Ovary (tissue), 9 donors: ENCODE measurements around the gene CYP46A1. TPM values are rescaled to one million over a fixed set of nuclear protein-coding genes. Genes with fewer than 3 reads are reported as not detected.
A peak's percentile ranks its signal among the peaks of the same experiment; 100 is the strongest.

ENCODE experiments used
- DNase-seq, 5 donors: peaks; one replicate each; pipeline ENCODE4 v3.0.0-alpha.2; 2019 to 2020
- H3K27ac ChIP-seq, 2 donors: fragments of 200-600 bp; one replicate each; pipeline versions ENCODE4 v1.5.1 to v1.8.0; 2019 to 2022
- H3K27me3 ChIP-seq: fragments of 200-600 bp; one replicate; pipeline ENCODE4 v1.8.0; 2022
- H3K36me3 ChIP-seq: fragments of 200-600 bp; sonication (generic); one replicate; pipeline ENCODE4 v1.5.1; 2019
- H3K4me1 ChIP-seq: one replicate; pipeline ENCODE4 v1.8.1; 2013; ENCODE audit warnings: mild to moderate bottlenecking, moderate library complexity; ENCODE audit not compliant: insufficient read depth
- H3K4me3 ChIP-seq: fragments of 200-600 bp; sonication (generic); one replicate; pipeline ENCODE4 v1.5.1; 2017
- H3K9me3 ChIP-seq, 2 donors: fragments of 200-600 bp in 1 of 2; sonication (generic) in 1 of 2; one replicate each; pipeline versions ENCODE4 v1.5.1 to v1.8.1; 2013 to 2019; ENCODE audit warnings: mild to moderate bottlenecking in 1 of 2, moderate library complexity in 1 of 2
- EP300 ChIP-seq: sonication (generic); formaldehyde crosslinking; IDR thresholded peaks from one replicate; pipeline ENCODE4 v1.6.1; 2017; ENCODE audit warnings: antibody characterized with exemption
- POLR2A ChIP-seq: fragments of 450-650 bp; IDR thresholded peaks from one replicate; pipeline ENCODE4 v1.6.1; 2017; ENCODE audit warnings: antibody characterized with exemption, mild to moderate bottlenecking, moderate library complexity
- WGBS, 3 donors: extraction: QIAGEN DNeasy Blood & Tissue Kit in 1 of 3; methylation state at CpG; one replicate each; pipeline versions ENCODE4 v1.1.5 to v1.1.7; 2013 to 2017; 5-methylcytosine and 5-hydroxymethylcytosine counted together
- intact Hi-C, 4 donors: fragments of 100-400 bp; cut with DNase I; formaldehyde crosslinking; loops; one replicate each; pipeline versions ENCODE4 v1.11.0 to v1.15.1; 2022 to 2023
- polyA plus RNA-seq, 2 donors: library from polyadenylated mRNA; stranded (reverse); fragments of 200-250 nt in 1 of 2; fragments of 350-450 nt in 1 of 2; fragmentation: Illumina TruSeq in 1 of 2; extraction: RNeasy Lipid Tissue Mini Kit (QIAGEN cat#74804) in 1 of 2; gene quantifications; one replicate each; pipeline ENCODE4 v1.2.3, GENCODE V29; 2013 to 2014
- total RNA-seq, 7 donors: library from RNA; depleted of rRNA in 2 of 7; stranded (reverse); fragments of >200 nt in 2 of 7; fragmentation: NEBNext Ultra II Directional in 3 of 7; extraction: Animal tissue kit (Norgen Biotek cat#: 25700) in 3 of 7; gene quantifications; one replicate each; pipeline versions ENCODE4 v1.1.0 to v1.2.4, GENCODE V29; 2016 to 2023
- TF ChIP-seq, protein P1 (sequence below), 3 donors: fragments of 450-650 bp in 2 of 3; fragments of 200-600 bp in 1 of 3; IDR thresholded peaks; one replicate each; pipeline versions ENCODE4 v1.5.1 to v1.8.0; 2016 to 2022; ENCODE audit warnings: antibody characterized with exemption in 3 of 3, mild to moderate bottlenecking in 1 of 3
- donor health status: DM: no; HTN: no; CAD: no; lungs with moderate emphysema.
- donor health status: DM: no; HTN: no; CAD: no.
- donor health status: Bipolar disorder and iron deficiency.
- donor health status: DM: yes; HTN: yes; CAD: no.
- donor health status: DM: no; HTN: no; CAD: no.
- donor health status: DM: yes; HTN: yes; CAD: no.

Gene CYP46A1
- total and polyA plus RNA-seq, 9 donors, result 0.48 to 4.9 (median 1.7) TPM

DNA sequence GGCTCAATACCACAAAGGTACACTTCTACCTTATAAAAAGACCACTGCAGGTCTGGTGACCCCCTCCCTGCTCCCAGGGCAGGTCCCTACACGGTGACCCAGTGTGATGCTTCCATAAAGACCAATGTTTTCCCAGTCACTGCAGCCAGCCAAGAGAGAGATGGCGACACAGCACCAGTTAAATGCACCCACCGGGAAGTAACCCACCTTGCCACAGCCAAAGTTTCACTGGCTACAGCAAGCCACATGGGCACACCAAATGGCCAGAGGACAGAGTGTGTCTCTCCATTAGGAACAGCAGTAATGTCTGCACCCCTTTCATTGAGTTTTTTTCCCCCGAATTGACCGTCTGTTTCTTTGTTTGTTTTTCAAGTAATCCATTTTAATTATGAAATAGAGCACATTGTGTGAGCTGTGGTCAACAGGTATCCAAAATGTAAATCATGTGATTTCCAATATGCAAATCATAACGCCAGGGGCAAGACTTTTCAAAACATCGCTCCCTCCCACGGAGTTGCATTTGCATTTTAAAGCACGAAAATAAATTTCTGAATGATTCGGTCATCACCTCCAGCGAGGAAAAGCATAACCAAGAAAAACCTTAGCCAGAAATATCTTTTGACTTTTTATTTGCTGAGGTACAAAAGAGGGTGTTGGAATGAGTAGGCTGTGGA is 60.2 kb downstream of the CYP46A1 start:
- Histone ChIP-seq H3K27me3 (no peaks in the 10 kb centered on the region), H3K9me3 (no peaks in the 10 kb centered on the region), H3K36me3 (no peaks in the 10 kb centered on the region), H3K27ac (no peak overlapping the region), H3K4me3 (no peak overlapping the region), H3K4me1 (peaks cover 13% of the 10 kb centered on the region)
- intact Hi-C loops, result no loop called here
- 24 to 34% (median 32%) methylated on average over 11 of the region's 11 CpGs for WGBS, 3 donors
- no peak for DNase-seq
- TF ChIP-seq, protein P1, sequence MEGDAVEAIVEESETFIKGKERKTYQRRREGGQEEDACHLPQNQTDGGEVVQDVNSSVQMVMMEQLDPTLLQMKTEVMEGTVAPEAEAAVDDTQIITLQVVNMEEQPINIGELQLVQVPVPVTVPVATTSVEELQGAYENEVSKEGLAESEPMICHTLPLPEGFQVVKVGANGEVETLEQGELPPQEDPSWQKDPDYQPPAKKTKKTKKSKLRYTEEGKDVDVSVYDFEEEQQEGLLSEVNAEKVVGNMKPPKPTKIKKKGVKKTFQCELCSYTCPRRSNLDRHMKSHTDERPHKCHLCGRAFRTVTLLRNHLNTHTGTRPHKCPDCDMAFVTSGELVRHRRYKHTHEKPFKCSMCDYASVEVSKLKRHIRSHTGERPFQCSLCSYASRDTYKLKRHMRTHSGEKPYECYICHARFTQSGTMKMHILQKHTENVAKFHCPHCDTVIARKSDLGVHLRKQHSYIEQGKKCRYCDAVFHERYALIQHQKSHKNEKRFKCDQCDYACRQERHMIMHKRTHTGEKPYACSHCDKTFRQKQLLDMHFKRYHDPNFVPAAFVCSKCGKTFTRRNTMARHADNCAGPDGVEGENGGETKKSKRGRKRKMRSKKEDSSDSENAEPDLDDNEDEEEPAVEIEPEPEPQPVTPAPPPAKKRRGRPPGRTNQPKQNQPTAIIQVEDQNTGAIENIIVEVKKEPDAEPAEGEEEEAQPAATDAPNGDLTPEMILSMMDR (IDR thresholded peaks at IDR 0.05), result no peak
- TF ChIP-seq EP300 (no peak), POLR2A (no peak)

DNA sequence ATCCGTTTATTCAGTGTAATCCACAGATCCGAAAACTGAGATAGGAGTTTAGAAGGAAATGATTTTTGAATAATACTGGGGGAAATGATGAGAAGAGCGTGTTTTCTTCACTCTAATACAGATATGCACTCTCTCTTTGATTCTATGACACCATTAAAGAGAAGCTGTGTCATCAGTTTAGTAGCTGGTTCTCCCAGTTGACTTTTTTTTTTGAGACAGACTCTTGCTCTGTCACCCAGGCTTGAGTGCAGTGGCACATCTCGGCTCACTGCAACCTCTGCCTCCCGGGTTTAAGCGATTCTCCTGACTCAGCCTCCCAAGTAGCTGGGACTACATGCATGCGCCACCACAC is 60.8 kb downstream of the CYP46A1 start:
- H3K9me3 ChIP-seq, result no peaks in the 10 kb centered on the region
- intact Hi-C loops, result no loop called here
- H3K27ac ChIP-seq, result no peak overlapping the region
- H3K27me3 ChIP-seq, result no peaks in the 10 kb centered on the region
- no peak for DNase-seq
- peaks cover 13% of the 10 kb centered on the region for H3K4me1 ChIP-seq
- H3K4me3 ChIP-seq, result no peak overlapping the region
- WGBS, 3 donors, result 63 to 72% (median 71%) methylated on average over 7 of the region's 7 CpGs
- TF ChIP-seq, protein P1 (IDR thresholded peaks at IDR 0.05), result no peak
- no peak for TF ChIP-seq POLR2A
- TF ChIP-seq EP300, result no peak
- H3K36me3 ChIP-seq, result no peaks in the 10 kb centered on the region

DNA sequence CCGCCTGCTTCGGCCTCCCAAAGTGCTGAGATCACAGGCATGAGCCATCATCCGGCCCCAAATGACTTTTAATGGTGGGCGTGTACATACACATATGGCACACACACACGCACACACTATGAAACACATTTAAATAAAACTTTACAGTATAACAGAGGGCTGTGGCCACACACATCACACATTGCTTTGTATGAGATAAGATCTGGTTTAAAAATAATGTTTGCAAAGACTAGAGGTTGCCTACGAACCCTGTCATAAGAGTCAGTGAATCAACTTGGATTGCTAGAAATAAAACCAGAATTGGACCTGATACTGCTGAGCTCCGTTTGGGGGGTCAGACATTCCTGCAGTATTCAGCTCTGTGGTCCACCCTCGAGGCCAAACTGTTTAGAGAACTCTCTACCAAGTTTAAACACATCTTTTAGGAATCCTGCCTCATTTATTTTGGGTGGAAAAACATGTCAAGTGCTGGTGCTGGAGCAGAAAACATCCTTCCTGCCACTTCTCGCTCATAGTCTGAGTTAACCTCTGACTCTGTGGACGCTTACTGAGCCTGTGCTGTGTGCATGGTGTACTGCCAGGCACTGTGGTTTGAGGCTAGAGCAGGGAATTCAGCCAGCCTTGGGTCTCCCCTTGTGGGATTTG is 61.3 kb downstream of the CYP46A1 start:
- H3K36me3 ChIP-seq, result no peaks in the 10 kb centered on the region
- H3K4me3 ChIP-seq, result no peak overlapping the region
- H3K9me3 ChIP-seq, result no peaks in the 10 kb centered on the region
- DNase-seq, result peak in 1 of 5 donors; percentile 36
- H3K27ac ChIP-seq, result no peak overlapping the region
- no peaks in the 10 kb centered on the region for H3K27me3 ChIP-seq
- intact Hi-C loops, result no loop called here
- 32 to 41% (median 39%) methylated on average over 10 of the region's 10 CpGs for WGBS, 3 donors
- H3K4me1 ChIP-seq, result peaks cover 13% of the 10 kb centered on the region
- TF ChIP-seq EP300, result no peak
- no peak for TF ChIP-seq POLR2A
- TF ChIP-seq, protein P1 (IDR thresholded peaks at IDR 0.05), result no peak

DNA sequence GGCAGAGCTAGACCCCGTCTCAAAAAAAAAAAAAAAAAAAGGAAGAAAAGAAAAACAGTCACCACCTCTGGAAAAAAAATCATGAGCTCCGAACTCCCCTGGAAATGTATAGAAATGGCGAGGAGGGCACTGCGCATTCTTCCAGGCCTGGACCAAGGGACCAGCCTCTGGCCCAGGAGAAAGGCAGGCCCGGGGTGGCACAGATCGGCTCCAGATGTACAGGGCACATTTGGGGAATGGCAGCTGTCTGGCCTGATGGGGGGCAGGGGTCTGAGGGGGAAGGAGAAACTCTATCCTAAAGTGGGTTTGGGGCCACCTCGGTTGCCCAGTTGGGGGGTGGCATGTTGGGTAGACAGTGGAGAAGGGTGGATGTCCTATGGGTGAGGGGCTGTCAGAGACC is 63.1 kb downstream of the CYP46A1 start:
- Histone ChIP-seq H3K27me3 (no peaks in the 10 kb centered on the region), H3K27ac (no peak overlapping the region), H3K36me3 (no peaks in the 10 kb centered on the region), H3K4me1 (peaks cover 16% of the 10 kb centered on the region), H3K9me3 (no peaks in the 10 kb centered on the region), H3K4me3 (no peak overlapping the region)
- WGBS, 3 donors, result 75 to 88% (median 78%) methylated on average over 7 of the region's 7 CpGs
- intact Hi-C loops, result no loop called here
- no peak for DNase-seq
- no peak for TF ChIP-seq EP300
- TF ChIP-seq POLR2A, result no peak
- TF ChIP-seq, protein P1 (IDR thresholded peaks at IDR 0.05), result no peak
